Gastroesophageal sphincter (tissue), 4 donors: Measurements from ENCODE around the gene EHBP1. TPM values are rescaled to one million over a fixed set of nuclear protein-coding genes. Genes with fewer than 3 reads are reported as not detected.

Experiments used
- ATAC-seq: fragments of 150-250 bp; one replicate; pipeline ENCODE4 v1.9.1; 2016; ENCODE audit warnings: mild to moderate bottlenecking, moderate library complexity
- H3K27ac ChIP-seq, 4 donors: fragments of 200-600 bp; sonication (generic) in 3 of 4; 1 replicate in 3 of 4; 2 replicates in 1 of 4; pipeline ENCODE4 v1.5.1; 2016 to 2019
- H3K27me3 ChIP-seq: fragments of 200-600 bp; sonication (generic); one replicate; pipeline ENCODE4 v1.5.1; 2019
- H3K36me3 ChIP-seq, 2 donors: fragments of 200-600 bp; sonication (generic); one replicate each; pipeline ENCODE4 v1.5.1; 2019; ENCODE audit warnings: control low read depth in 1 of 2
- H3K4me1 ChIP-seq, 3 donors: fragments of 200-600 bp; sonication (generic); 1 replicate in 2 of 3; 2 replicates in 1 of 3; pipeline ENCODE4 v1.5.1; 2016 to 2019; ENCODE audit warnings: control low read depth in 2 of 3
- H3K4me3 ChIP-seq, 2 donors: fragments of 200-600 bp; sonication (generic); one replicate each; pipeline ENCODE4 v1.5.1; 2019; ENCODE audit warnings: mild to moderate bottlenecking in 1 of 2, moderate library complexity in 1 of 2
- H3K9me3 ChIP-seq, 3 donors: fragments of 200-600 bp; sonication (generic); one replicate each; pipeline ENCODE4 v1.5.1; 2017 to 2019; ENCODE audit warnings: control low read depth in 2 of 3
- CTCF ChIP-seq, 4 experiments: fragments of 200-600 bp in 2 of 4; fragments of 450-650 bp in 2 of 4; sonication (generic) in 1 of 4; IDR thresholded peaks; one replicate each; pipeline ENCODE4 v1.5.1; 2017 to 2019; ENCODE audit warnings: antibody characterized with exemption in 4 of 4, mild to moderate bottlenecking in 2 of 4, moderate library complexity in 2 of 4
- EP300 ChIP-seq: sonication (generic); formaldehyde crosslinking; IDR thresholded peaks from one replicate; pipeline ENCODE4 v1.6.1; 2017; ENCODE audit warnings: antibody characterized with exemption, mild to moderate bottlenecking
- POLR2A ChIP-seq, 2 donors: fragments of 450-650 bp; IDR thresholded peaks; one replicate each; pipeline ENCODE4 v1.6.1; 2017; ENCODE audit warnings: antibody characterized with exemption in 2 of 2, mild to moderate bottlenecking in 2 of 2, moderate library complexity in 1 of 2
- POLR2AphosphoS5 ChIP-seq: sonication (generic); formaldehyde crosslinking; IDR thresholded peaks from one replicate; pipeline ENCODE4 v1.6.1; 2017; ENCODE audit warnings: antibody characterized with exemption
- WGBS, 2 donors: methylation state at CpG; one replicate each; pipeline ENCODE4 v1.1.5; 2018; ENCODE audit warnings: low coverage in 1 of 2; 5-methylcytosine and 5-hydroxymethylcytosine counted together
- total RNA-seq, 4 donors: library from RNA; depleted of rRNA; stranded (reverse); fragments of >200 nt; gene quantifications; one replicate each; pipeline ENCODE4 v1.1.0, GENCODE V29; 2016

The EHBP1 gene
- total RNA-seq, 4 donors from 2014 or later, result 82.4 to 159 (median 146) TPM

GRCh38 chr2:62717503-62718081 lies 12.1 kb downstream of the EHBP1 start:
- no peak overlapping the region for H3K4me3 ChIP-seq
- H3K36me3 ChIP-seq, result peaks cover 0 to 7% of the 10 kb centered on the region in 2 donors
- 71 to 74% methylated on average over 4 of the region's 4 CpGs for WGBS, 2 donors
- H3K9me3 ChIP-seq, result no peaks in the 10 kb centered on the region
- H3K27me3 ChIP-seq, result no peaks in the 10 kb centered on the region
- no peak for ATAC-seq
- TF ChIP-seq POLR2AphosphoS5 (no peak), EP300 (no peak)
- H3K27ac ChIP-seq, result no peak overlapping the region
- H3K4me1 ChIP-seq, result peaks cover 0 to 39% (median 0%) of the 10 kb centered on the region in 3 donors

- H3K27ac ChIP-seq, result no peak overlapping the region
- ATAC-seq, result no peak
- H3K4me3 ChIP-seq, result no peak overlapping the region
- H3K27me3 ChIP-seq, result no peaks in the 10 kb centered on the region
- TF ChIP-seq POLR2AphosphoS5 (no peak), EP300 (no peak), POLR2A (IDR thresholded peaks at IDR 0.05) (no peak), CTCF (IDR thresholded peaks at IDR 0.05) (no peak)
- H3K4me1 ChIP-seq, result peaks cover 0 to 32% (median 0%) of the 10 kb centered on the region in 3 donors
- peaks cover 0 to 7% of the 10 kb centered on the region in 2 donors for H3K36me3 ChIP-seq
- WGBS, 2 donors, result 100% methylated on average over 1 to 2 of the region's 2 CpGs
- H3K9me3 ChIP-seq, result peaks cover 0 to 2% (median 0%) of the 10 kb centered on the region in 3 donors
Observed at GRCh38 chr2:62718225-62718822, 12.8 kb downstream of the EHBP1 start.

GRCh38 chr2:62719757-62720156 lies 14.2 kb downstream of the EHBP1 start:
- TF ChIP-seq CTCF (IDR thresholded peaks at IDR 0.05) (no peak), POLR2A (IDR thresholded peaks at IDR 0.05) (no peak), POLR2AphosphoS5 (no peak), EP300 (no peak)
- Histone ChIP-seq H3K36me3 (peaks cover 0 to 7% of the 10 kb centered on the region in 2 donors), H3K9me3 (peaks cover 0 to 2% (median 0%) of the 10 kb centered on the region in 3 donors), H3K27ac (no peak overlapping the region), H3K27me3 (no peaks in the 10 kb centered on the region), H3K4me1 (peaks cover 1 to 35% (median 4%) of the 10 kb centered on the region in 3 donors), H3K4me3 (no peak overlapping the region)
- no peak for ATAC-seq

- Histone ChIP-seq H3K9me3 (peaks cover 0 to 2% (median 0%) of the 10 kb centered on the region in 3 donors), H3K4me3 (no peak overlapping the region), H3K4me1 (peaks cover 4 to 44% (median 12%) of the 10 kb centered on the region in 3 donors), H3K36me3 (no peaks in the 10 kb centered on the region), H3K27ac (no peak overlapping the region), H3K27me3 (no peaks in the 10 kb centered on the region)
- TF ChIP-seq POLR2A (IDR thresholded peaks at IDR 0.05), result no peak
- TF ChIP-seq CTCF (IDR thresholded peaks at IDR 0.05), result no peak
- no peak for TF ChIP-seq POLR2AphosphoS5
- TF ChIP-seq EP300, result no peak
- no peak for ATAC-seq
Observed at GRCh38 chr2:62722679-62723078, 17.2 kb downstream of the EHBP1 start.

GRCh38 chr2:62723253-62723652 lies 17.7 kb downstream of the EHBP1 start:
- 100% methylated on average over 1 of the region's 1 CpG for WGBS, 2 donors
- TF ChIP-seq POLR2A (IDR thresholded peaks at IDR 0.05), result no peak
- TF ChIP-seq EP300, result no peak
- no peak for TF ChIP-seq POLR2AphosphoS5
- TF ChIP-seq CTCF (IDR thresholded peaks at IDR 0.05), result no peak
- H3K9me3 ChIP-seq, result peaks cover 0 to 2% (median 0%) of the 10 kb centered on the region in 3 donors
- ATAC-seq, result no peak
- H3K27me3 ChIP-seq, result no peaks in the 10 kb centered on the region
- no peaks in the 10 kb centered on the region for H3K36me3 ChIP-seq
- H3K4me1 ChIP-seq, result peaks cover 4 to 43% (median 12%) of the 10 kb centered on the region in 3 donors
- no peak overlapping the region for H3K4me3 ChIP-seq
- no peak overlapping the region for H3K27ac ChIP-seq
